Measurements from ENCODE around the gene LBHD1.

DNA sequence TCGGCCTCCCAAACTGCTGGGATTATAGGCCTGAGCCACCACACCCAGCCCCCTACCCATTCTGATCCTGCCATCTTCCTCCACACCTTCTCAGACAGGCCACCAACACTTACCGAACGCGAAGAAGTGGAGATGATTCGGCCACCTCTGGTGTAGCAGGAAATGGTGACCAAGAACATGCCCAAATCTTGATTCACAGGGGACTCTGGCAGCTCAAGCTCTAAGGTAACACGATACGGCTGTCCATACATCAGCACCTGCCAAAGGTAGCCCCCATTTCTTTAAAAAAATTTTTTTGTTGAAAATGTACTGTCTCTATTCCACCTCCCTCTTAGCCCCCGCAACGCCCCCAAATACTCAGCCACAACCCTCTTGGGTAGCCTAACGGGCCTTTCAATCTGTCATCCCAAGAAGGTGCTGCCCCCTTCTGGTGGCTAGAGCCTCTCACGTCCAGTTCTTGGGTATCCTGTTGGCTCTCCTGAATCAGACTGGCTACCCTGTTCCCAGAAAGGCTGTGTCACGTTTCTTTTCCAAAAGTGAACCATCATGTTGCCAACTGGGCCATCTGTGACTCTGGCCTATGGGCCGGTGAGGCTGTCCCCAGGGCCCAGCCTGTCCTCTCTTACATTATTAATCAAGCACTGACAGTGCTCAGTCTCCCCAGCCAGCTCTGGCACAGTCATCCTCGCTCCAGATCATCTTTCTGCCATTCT lies 22.5 kb upstream of the LBHD1 start:
- TF ChIP-seq POLR2AphosphoS5 (IDR thresholded peaks at IDR 0.05), result no peak
- TF ChIP-seq, protein P1, sequence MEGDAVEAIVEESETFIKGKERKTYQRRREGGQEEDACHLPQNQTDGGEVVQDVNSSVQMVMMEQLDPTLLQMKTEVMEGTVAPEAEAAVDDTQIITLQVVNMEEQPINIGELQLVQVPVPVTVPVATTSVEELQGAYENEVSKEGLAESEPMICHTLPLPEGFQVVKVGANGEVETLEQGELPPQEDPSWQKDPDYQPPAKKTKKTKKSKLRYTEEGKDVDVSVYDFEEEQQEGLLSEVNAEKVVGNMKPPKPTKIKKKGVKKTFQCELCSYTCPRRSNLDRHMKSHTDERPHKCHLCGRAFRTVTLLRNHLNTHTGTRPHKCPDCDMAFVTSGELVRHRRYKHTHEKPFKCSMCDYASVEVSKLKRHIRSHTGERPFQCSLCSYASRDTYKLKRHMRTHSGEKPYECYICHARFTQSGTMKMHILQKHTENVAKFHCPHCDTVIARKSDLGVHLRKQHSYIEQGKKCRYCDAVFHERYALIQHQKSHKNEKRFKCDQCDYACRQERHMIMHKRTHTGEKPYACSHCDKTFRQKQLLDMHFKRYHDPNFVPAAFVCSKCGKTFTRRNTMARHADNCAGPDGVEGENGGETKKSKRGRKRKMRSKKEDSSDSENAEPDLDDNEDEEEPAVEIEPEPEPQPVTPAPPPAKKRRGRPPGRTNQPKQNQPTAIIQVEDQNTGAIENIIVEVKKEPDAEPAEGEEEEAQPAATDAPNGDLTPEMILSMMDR (IDR thresholded peaks at IDR 0.05), result peak; percentile 64 to 85 (median 83)
- TF ChIP-seq EP300 (IDR thresholded peaks at IDR 0.05; ENCODE audit: low read depth), result no peak

Measured in transverse colon (tissue), 4 donors.